Mesothelial cell of epicardium (in vitro differentiated cells): ENCODE measurements around the gene ARHGAP19. TPM values are rescaled to one million over a fixed set of nuclear protein-coding genes. Genes with fewer than 3 reads are reported as not detected.

Source experiments
- DNase-seq, 2 experiments: peaks; one replicate each; pipeline ENCODE4 v3.0.0; 2021; ENCODE audit warnings: low spot score in 2 of 2; ENCODE audit not compliant: unreplicated experiment in 2 of 2
- H3K27ac Mint-ChIP-seq: 2 replicates; pipeline ENCODE4 v1.8.0; 2021; ENCODE audit warnings: mixed read lengths
- H3K27me3 Mint-ChIP-seq: 2 replicates; pipeline ENCODE4 v1.8.0; 2021; ENCODE audit warnings: low read depth, mixed read lengths
- H3K36me3 Mint-ChIP-seq: 2 replicates; pipeline ENCODE4 v1.8.0; 2021; ENCODE audit warnings: mixed read lengths
- H3K4me1 Mint-ChIP-seq: 2 replicates; pipeline ENCODE4 v1.8.0; 2021; ENCODE audit warnings: mixed read lengths
- H3K4me3 Mint-ChIP-seq: 2 replicates; pipeline ENCODE4 v1.8.0; 2021; ENCODE audit warnings: mild to moderate bottlenecking, moderate library complexity, mixed read lengths
- H3K9me3 Mint-ChIP-seq: 2 replicates; pipeline ENCODE4 v1.8.0; 2021; ENCODE audit warnings: mixed read lengths
- total RNA-seq: library from RNA; stranded (reverse); gene quantifications from 3 replicates; pipeline ENCODE4 v1.2.1, GENCODE V29; 2021
- TF ChIP-seq, protein P1 (sequence below): fragments of 200-600 bp; sonication (generic); IDR thresholded peaks from one replicate; pipeline ENCODE4 v1.5.0; 2021; ENCODE audit warnings: antibody characterized with exemption; ENCODE audit not compliant: unreplicated experiment

Gene ARHGAP19
- total RNA-seq, 1 donor from 2014 or later = 22.6 TPM

- Mint-ChIP-seq H3K36me3 (peaks cover 20% of the 10 kb centered on the region), H3K4me1 (no peaks in the 10 kb centered on the region), H3K27me3 (no peaks in the 10 kb centered on the region), H3K4me3 (no peak overlapping the region), H3K9me3 (no peaks in the 10 kb centered on the region), H3K27ac (no peak overlapping the region)
- no peak for DNase-seq
- TF ChIP-seq, protein P1, sequence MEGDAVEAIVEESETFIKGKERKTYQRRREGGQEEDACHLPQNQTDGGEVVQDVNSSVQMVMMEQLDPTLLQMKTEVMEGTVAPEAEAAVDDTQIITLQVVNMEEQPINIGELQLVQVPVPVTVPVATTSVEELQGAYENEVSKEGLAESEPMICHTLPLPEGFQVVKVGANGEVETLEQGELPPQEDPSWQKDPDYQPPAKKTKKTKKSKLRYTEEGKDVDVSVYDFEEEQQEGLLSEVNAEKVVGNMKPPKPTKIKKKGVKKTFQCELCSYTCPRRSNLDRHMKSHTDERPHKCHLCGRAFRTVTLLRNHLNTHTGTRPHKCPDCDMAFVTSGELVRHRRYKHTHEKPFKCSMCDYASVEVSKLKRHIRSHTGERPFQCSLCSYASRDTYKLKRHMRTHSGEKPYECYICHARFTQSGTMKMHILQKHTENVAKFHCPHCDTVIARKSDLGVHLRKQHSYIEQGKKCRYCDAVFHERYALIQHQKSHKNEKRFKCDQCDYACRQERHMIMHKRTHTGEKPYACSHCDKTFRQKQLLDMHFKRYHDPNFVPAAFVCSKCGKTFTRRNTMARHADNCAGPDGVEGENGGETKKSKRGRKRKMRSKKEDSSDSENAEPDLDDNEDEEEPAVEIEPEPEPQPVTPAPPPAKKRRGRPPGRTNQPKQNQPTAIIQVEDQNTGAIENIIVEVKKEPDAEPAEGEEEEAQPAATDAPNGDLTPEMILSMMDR = no peak
Observed at GRCh38 chr10:97229322-97230015, 63.0 kb downstream of the ARHGAP19 start.

GRCh38 chr10:97228775-97229157 is 63.7 kb downstream of the ARHGAP19 start:
- no peak overlapping the region for H3K4me3 Mint-ChIP-seq
- H3K9me3 Mint-ChIP-seq = no peaks in the 10 kb centered on the region
- no peaks in the 10 kb centered on the region for H3K4me1 Mint-ChIP-seq
- TF ChIP-seq, protein P1 = no peak
- H3K27me3 Mint-ChIP-seq = no peaks in the 10 kb centered on the region
- peaks cover 20% of the 10 kb centered on the region for H3K36me3 Mint-ChIP-seq
- DNase-seq = no peak
- H3K27ac Mint-ChIP-seq = no peak overlapping the region

- no peak overlapping the region for H3K4me3 Mint-ChIP-seq
- no peaks in the 10 kb centered on the region for H3K4me1 Mint-ChIP-seq
- peaks cover 20% of the 10 kb centered on the region for H3K36me3 Mint-ChIP-seq
- no peaks in the 10 kb centered on the region for H3K9me3 Mint-ChIP-seq
- no peaks in the 10 kb centered on the region for H3K27me3 Mint-ChIP-seq
- H3K27ac Mint-ChIP-seq = no peak overlapping the region
- DNase-seq = no peak
- TF ChIP-seq, protein P1 = no peak
Observed at GRCh38 chr10:97228130-97228774, 64.2 kb downstream of the ARHGAP19 start.

- peaks cover 18% of the 10 kb centered on the region for H3K36me3 Mint-ChIP-seq
- TF ChIP-seq, protein P1 = no peak
- H3K9me3 Mint-ChIP-seq = no peaks in the 10 kb centered on the region
- no peak overlapping the region for H3K27ac Mint-ChIP-seq
- peaks cover 5% of the 10 kb centered on the region for H3K4me1 Mint-ChIP-seq
- no peak overlapping the region for H3K4me3 Mint-ChIP-seq
- DNase-seq = no peak
- H3K27me3 Mint-ChIP-seq = no peaks in the 10 kb centered on the region
Observed at GRCh38 chr10:97226398-97226797, 66.0 kb downstream of the ARHGAP19 start.

GRCh38 chr10:97224483-97225435 is 67.7 kb downstream of the ARHGAP19 start:
- H3K27ac Mint-ChIP-seq = no peak overlapping the region
- DNase-seq = no peak

More at GRCh38 chr10:97224483-97225435, 67.7 kb downstream of the ARHGAP19 start:
- peaks cover 5% of the 10 kb centered on the region for H3K4me1 Mint-ChIP-seq
- no peaks in the 10 kb centered on the region for H3K9me3 Mint-ChIP-seq
- TF ChIP-seq, protein P1 = no peak
- no peaks in the 10 kb centered on the region for H3K27me3 Mint-ChIP-seq
- H3K36me3 Mint-ChIP-seq = peaks cover 19% of the 10 kb centered on the region
- no peak overlapping the region for H3K4me3 Mint-ChIP-seq
